Neuron (in vitro differentiated cells): ENCODE data around the gene GABRR2.
"Not testable (repeated sequence)": the region's sequence is repeated elsewhere in the genome, so short reads cannot be mapped to it uniquely, and the experiment has no call there.

ENCODE experiments used
- H2AFZ ChIP-seq: one replicate; pipeline ENCODE4 v1.6.1; 2013; ENCODE audit warnings: low read depth, mild to moderate bottlenecking, inconsistent platforms, low read length, moderate library complexity
- H3K27me3 ChIP-seq: one replicate; pipeline ENCODE4 v1.6.1; 2013; ENCODE audit warnings: low read length; ENCODE audit not compliant: insufficient read depth
- H3K36me3 ChIP-seq: one replicate; pipeline ENCODE4 v1.6.1; 2013; ENCODE audit warnings: low read length; ENCODE audit not compliant: insufficient read depth
- H3K4me1 ChIP-seq: one replicate; pipeline ENCODE4 v1.6.1; 2013; ENCODE audit warnings: low read length; ENCODE audit not compliant: insufficient read depth
- H3K4me3 ChIP-seq: 2 replicates; pipeline ENCODE4 v1.5.1; 2013; ENCODE audit warnings: mild to moderate bottlenecking, low read length, moderate library complexity
- H3K9me3 ChIP-seq: one replicate; pipeline ENCODE4 v1.6.1; 2013; ENCODE audit warnings: low read length

Gene GABRR2

GRCh38 chr6:89257346-89257745, 57.8 kb downstream of the GABRR2 start:
- no peaks in the 10 kb centered on the region for H3K36me3 ChIP-seq
- no peaks in the 10 kb centered on the region for H3K4me1 ChIP-seq
- H3K27me3 ChIP-seq, result no peaks in the 10 kb centered on the region
- no peak overlapping the region for H3K4me3 ChIP-seq
- H2AFZ ChIP-seq, result no peak overlapping the region
- no peaks in the 10 kb centered on the region for H3K9me3 ChIP-seq

- no peak overlapping the region for H3K4me3 ChIP-seq
- no peaks in the 10 kb centered on the region for H3K36me3 ChIP-seq
- H2AFZ ChIP-seq, result no peak overlapping the region
- no peaks in the 10 kb centered on the region for H3K27me3 ChIP-seq
- peaks cover 3% of the 10 kb centered on the region for H3K4me1 ChIP-seq
- no peaks in the 10 kb centered on the region for H3K9me3 ChIP-seq
Observed at GRCh38 chr6:89255417-89255816, 59.7 kb downstream of the GABRR2 start.

GRCh38 chr6:89254569-89254968, 60.5 kb downstream of the GABRR2 start:
- no peak overlapping the region for H3K4me3 ChIP-seq
- no peak overlapping the region for H2AFZ ChIP-seq
- no peaks in the 10 kb centered on the region for H3K9me3 ChIP-seq
- no peaks in the 10 kb centered on the region for H3K27me3 ChIP-seq
- H3K36me3 ChIP-seq, result no peaks in the 10 kb centered on the region
- H3K4me1 ChIP-seq, result peaks cover 3% of the 10 kb centered on the region

GRCh38 chr6:89252907-89253306, 62.2 kb downstream of the GABRR2 start:
- H3K36me3 ChIP-seq, result no peaks in the 10 kb centered on the region
- no peak overlapping the region for H2AFZ ChIP-seq
- H3K4me1 ChIP-seq, result peaks cover 3% of the 10 kb centered on the region
- H3K4me3 ChIP-seq, result no peak overlapping the region
- H3K9me3 ChIP-seq, result no peaks in the 10 kb centered on the region
- no peaks in the 10 kb centered on the region for H3K27me3 ChIP-seq

- Histone ChIP-seq H3K4me3 (no peak overlapping the region), H3K4me1 (peaks cover 3% of the 10 kb centered on the region), H2AFZ (no peak overlapping the region), H3K27me3 (no peaks in the 10 kb centered on the region), H3K9me3 (no peaks in the 10 kb centered on the region), H3K36me3 (no peaks in the 10 kb centered on the region)
Observed at GRCh38 chr6:89251976-89252375, 63.1 kb downstream of the GABRR2 start.

- Histone ChIP-seq H2AFZ (no peak overlapping the region), H3K9me3 (no peaks in the 10 kb centered on the region)
Observed at GRCh38 chr6:89251170-89251569, 63.9 kb downstream of the GABRR2 start.

GRCh38 chr6:89250239-89250638, 64.9 kb downstream of the GABRR2 start:
- no peaks in the 10 kb centered on the region for H3K36me3 ChIP-seq

More at GRCh38 chr6:89251170-89251569, 63.9 kb downstream of the GABRR2 start:
- H3K36me3 ChIP-seq, result no peaks in the 10 kb centered on the region
- H3K27me3 ChIP-seq, result no peaks in the 10 kb centered on the region
- no peak overlapping the region for H3K4me3 ChIP-seq
- H3K4me1 ChIP-seq, result peaks cover 3% of the 10 kb centered on the region

GRCh38 chr6:89244241-89244985, 70.7 kb downstream of the GABRR2 start:
- peaks cover 13% of the 10 kb centered on the region for H3K4me1 ChIP-seq
- H3K36me3 ChIP-seq, result no peaks in the 10 kb centered on the region
- no peaks in the 10 kb centered on the region for H3K9me3 ChIP-seq

More at GRCh38 chr6:89250239-89250638, 64.9 kb downstream of the GABRR2 start:
- Histone ChIP-seq H3K9me3 (no peaks in the 10 kb centered on the region), H3K4me3 (no peak overlapping the region), H3K4me1 (peaks cover 3% of the 10 kb centered on the region), H2AFZ (no peak overlapping the region), H3K27me3 (no peaks in the 10 kb centered on the region)

GRCh38 chr6:89243331-89243629, 71.8 kb downstream of the GABRR2 start:
- Histone ChIP-seq H2AFZ (peak overlapping the region; percentile 41), H3K9me3 (no peaks in the 10 kb centered on the region), H3K4me3 (no peak overlapping the region)

More at GRCh38 chr6:89244241-89244985, 70.7 kb downstream of the GABRR2 start:
- H3K27me3 ChIP-seq, result no peaks in the 10 kb centered on the region
- H2AFZ ChIP-seq, result no peak overlapping the region
- H3K4me3 ChIP-seq, result no peak overlapping the region

GRCh38 chr6:89242574-89243330, 72.3 kb downstream of the GABRR2 start:
- Histone ChIP-seq H3K27me3 (no peaks in the 10 kb centered on the region), H3K4me1 (peaks cover 13% of the 10 kb centered on the region), H2AFZ (peak overlapping the region; percentile 41), H3K36me3 (no peaks in the 10 kb centered on the region), H3K9me3 (no peaks in the 10 kb centered on the region), H3K4me3 (no peak overlapping the region)

More at GRCh38 chr6:89243331-89243629, 71.8 kb downstream of the GABRR2 start:
- peaks cover 13% of the 10 kb centered on the region for H3K4me1 ChIP-seq
- H3K27me3 ChIP-seq, result no peaks in the 10 kb centered on the region
- H3K36me3 ChIP-seq, result no peaks in the 10 kb centered on the region

GRCh38 chr6:89239338-89239737, 75.8 kb downstream of the GABRR2 start:
- no peak overlapping the region for H3K4me3 ChIP-seq
- H2AFZ ChIP-seq, result no peak overlapping the region
- H3K36me3 ChIP-seq, result no peaks in the 10 kb centered on the region
- H3K27me3 ChIP-seq, result no peaks in the 10 kb centered on the region
- peaks cover 13% of the 10 kb centered on the region for H3K4me1 ChIP-seq
- no peaks in the 10 kb centered on the region for H3K9me3 ChIP-seq

- Histone ChIP-seq H2AFZ (no peak overlapping the region), H3K36me3 (no peaks in the 10 kb centered on the region), H3K4me3 (no peak overlapping the region), H3K27me3 (no peaks in the 10 kb centered on the region), H3K4me1 (peaks cover 1% of the 10 kb centered on the region), H3K9me3 (no peaks in the 10 kb centered on the region)
Observed at GRCh38 chr6:89237158-89237557, 77.9 kb downstream of the GABRR2 start.

- H2AFZ ChIP-seq, H3K36me3 ChIP-seq, H3K4me1 ChIP-seq, H3K27me3 ChIP-seq, H3K9me3 ChIP-seq, H3K4me3 ChIP-seq: not testable (repeated sequence)
Observed at GRCh38 chr6:89233605-89234004, 81.5 kb downstream of the GABRR2 start.
